Measurements from ENCODE around the gene TFF2.
A peak's percentile ranks its signal among the peaks of the same experiment; 100 is the strongest.

TFF2 gene

GRCh38 chr21:42321845-42322244 is 28.9 kb downstream of the TFF2 start:
- DNase-seq (ENCODE audit: low read depth in 2 of 2, low spot score in 1 of 2), result no peak

GRCh38 chr21:42321231-42321630 is 29.6 kb downstream of the TFF2 start:
- DNase-seq (ENCODE audit: low read depth in 2 of 2, low spot score in 1 of 2), result no peak

- DNase-seq (ENCODE audit: low read depth in 2 of 2, low spot score in 1 of 2), result no peak
These were observed 30.0 kb downstream of the TFF2 start for GRCh38 chr21:42320791-42321190.

- no peak for DNase-seq (ENCODE audit: low read depth in 2 of 2, low spot score in 1 of 2)
These were observed 30.8 kb downstream of the TFF2 start for GRCh38 chr21:42319851-42320572.

- no peak for DNase-seq (ENCODE audit: low read depth in 2 of 2, low spot score in 1 of 2)
These were observed 31.4 kb downstream of the TFF2 start for GRCh38 chr21:42319376-42319775.

GRCh38 chr21:42317826-42318746 is 32.7 kb downstream of the TFF2 start:
- DNase-seq (ENCODE audit: low read depth in 2 of 2, low spot score in 1 of 2), result no peak

GRCh38 chr21:42317341-42317741 is 33.5 kb downstream of the TFF2 start:
- no peak for DNase-seq (ENCODE audit: low read depth in 2 of 2, low spot score in 1 of 2)

- DNase-seq (ENCODE audit: low read depth in 2 of 2, low spot score in 1 of 2), result no peak
These were observed 33.9 kb downstream of the TFF2 start for GRCh38 chr21:42316891-42317290.

GRCh38 chr21:42315296-42315891 is 35.4 kb downstream of the TFF2 start, which contains the start of gene TFF3:
TFF3 (minus strand) TSS chr21:42315409; CDS start chr21:42315374, 35 bp downstream.
- no peak for DNase-seq (ENCODE audit: low read depth in 2 of 2, low spot score in 1 of 2)

GRCh38 chr21:42314616-42315295 is 36.0 kb downstream of the TFF2 start:
- DNase-seq (ENCODE audit: low read depth in 2 of 2, low spot score in 1 of 2), result no peak

- no peak for DNase-seq (ENCODE audit: low read depth in 2 of 2, low spot score in 1 of 2)
These were observed 37.3 kb downstream of the TFF2 start for GRCh38 chr21:42313501-42313969.

GRCh38 chr21:42312626-42313104 is 38.1 kb downstream of the TFF2 start:
- DNase-seq (ENCODE audit: low read depth in 2 of 2, low spot score in 1 of 2), result no peak

GRCh38 chr21:42311816-42312625 is 38.8 kb downstream of the TFF2 start:
- DNase-seq (ENCODE audit: low read depth in 2 of 2, low spot score in 1 of 2), result no peak

- DNase-seq (ENCODE audit: low read depth in 2 of 2, low spot score in 1 of 2), result no peak
These were observed 39.6 kb downstream of the TFF2 start for GRCh38 chr21:42311160-42311559.

- DNase-seq (ENCODE audit: low read depth in 2 of 2, low spot score in 1 of 2), result no peak
These were observed 40.3 kb downstream of the TFF2 start for GRCh38 chr21:42310411-42311001.

GRCh38 chr21:42309753-42310213 is 41.0 kb downstream of the TFF2 start:
- peak; percentile 28 to 63 for DNase-seq (ENCODE audit: low read depth in 2 of 2, low spot score in 1 of 2)

GRCh38 chr21:42308914-42309752 is 41.7 kb downstream of the TFF2 start:
- DNase-seq (ENCODE audit: low read depth in 2 of 2, low spot score in 1 of 2), result no peak

- DNase-seq (ENCODE audit: low read depth in 2 of 2, low spot score in 1 of 2), result no peak
These were observed 42.5 kb downstream of the TFF2 start for GRCh38 chr21:42308161-42308913.
